Fibroblast of skin of right quadriceps (primary cell): ENCODE measurements around the gene SLC22A3.
A peak's percentile ranks its signal among the peaks of the same experiment; 100 is the strongest.
"Not testable (repeated sequence)": the region's sequence is repeated elsewhere in the genome, so short reads cannot be mapped to it uniquely, and the experiment has no call there.

Source experiments
- DNase-seq: peaks from one replicate; pipeline ENCODE4 v3.0.0-alpha.2; 2013

The SLC22A3 gene

DNA sequence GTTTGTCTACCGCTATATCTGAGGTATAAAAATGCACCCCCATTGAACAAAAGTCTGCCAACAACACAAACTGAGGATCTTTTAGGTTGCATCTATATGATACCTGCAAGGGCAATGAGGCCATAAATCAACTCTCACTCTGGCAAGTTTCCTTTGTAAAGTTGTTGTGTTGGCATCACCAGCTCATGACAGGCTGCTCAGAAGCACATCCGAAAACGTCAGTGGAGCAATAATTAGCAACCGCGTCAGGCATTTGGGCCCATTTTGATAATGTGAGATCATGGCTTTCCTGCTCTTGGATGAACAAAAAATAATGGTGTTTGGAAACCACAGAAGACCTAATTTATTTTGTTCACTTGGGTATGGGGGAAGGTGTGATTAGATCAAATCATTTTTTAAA is 12.0 kb upstream of the SLC22A3 start:
- no peak for DNase-seq

- DNase-seq, result peak; percentile 22
These were observed 10.9 kb upstream of the SLC22A3 start for GRCh38 chr6:160337301-160337700.

DNA sequence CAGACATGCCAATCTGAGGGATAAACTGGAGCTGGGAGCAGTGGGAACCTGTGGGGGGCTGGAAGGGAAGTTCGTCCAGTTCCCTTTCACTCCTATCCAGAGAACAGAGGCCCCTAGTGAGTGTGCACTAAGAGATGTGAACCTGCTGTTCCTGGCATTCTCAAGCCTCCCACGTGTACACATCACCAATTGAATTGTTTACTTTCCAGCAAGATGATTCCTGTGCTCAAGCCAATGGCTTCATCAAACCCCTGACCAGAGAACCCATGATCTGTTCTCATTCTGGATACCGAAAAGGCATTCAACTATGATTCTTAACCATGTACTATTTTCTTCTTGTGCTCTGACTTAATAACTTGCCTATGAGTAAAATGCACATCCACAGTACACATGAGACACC is 10.2 kb upstream of the SLC22A3 start:
- DNase-seq, result no peak

- no peak for DNase-seq
These were observed 5.0 kb upstream of the SLC22A3 start for GRCh38 chr6:160343144-160343543.

DNA sequence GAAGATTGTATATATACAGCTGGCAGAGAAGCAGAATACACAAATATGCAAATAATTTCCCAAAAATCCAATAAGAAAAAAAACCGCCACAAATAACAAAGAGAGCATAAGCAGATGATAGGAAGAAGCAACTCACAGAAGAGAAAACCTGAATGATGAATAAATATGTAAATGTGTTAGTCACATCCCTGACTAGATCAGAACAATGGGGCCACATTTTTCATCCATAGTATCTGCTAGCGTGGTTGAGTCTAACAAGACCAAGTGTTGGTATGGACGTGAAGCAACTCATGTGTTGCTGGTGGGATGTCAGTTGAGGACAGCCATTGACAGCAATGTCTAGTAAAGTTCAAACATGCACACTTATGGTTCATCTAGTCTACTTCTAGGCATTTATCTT is 3.9 kb upstream of the SLC22A3 start:
- DNase-seq, result no peak

DNA sequence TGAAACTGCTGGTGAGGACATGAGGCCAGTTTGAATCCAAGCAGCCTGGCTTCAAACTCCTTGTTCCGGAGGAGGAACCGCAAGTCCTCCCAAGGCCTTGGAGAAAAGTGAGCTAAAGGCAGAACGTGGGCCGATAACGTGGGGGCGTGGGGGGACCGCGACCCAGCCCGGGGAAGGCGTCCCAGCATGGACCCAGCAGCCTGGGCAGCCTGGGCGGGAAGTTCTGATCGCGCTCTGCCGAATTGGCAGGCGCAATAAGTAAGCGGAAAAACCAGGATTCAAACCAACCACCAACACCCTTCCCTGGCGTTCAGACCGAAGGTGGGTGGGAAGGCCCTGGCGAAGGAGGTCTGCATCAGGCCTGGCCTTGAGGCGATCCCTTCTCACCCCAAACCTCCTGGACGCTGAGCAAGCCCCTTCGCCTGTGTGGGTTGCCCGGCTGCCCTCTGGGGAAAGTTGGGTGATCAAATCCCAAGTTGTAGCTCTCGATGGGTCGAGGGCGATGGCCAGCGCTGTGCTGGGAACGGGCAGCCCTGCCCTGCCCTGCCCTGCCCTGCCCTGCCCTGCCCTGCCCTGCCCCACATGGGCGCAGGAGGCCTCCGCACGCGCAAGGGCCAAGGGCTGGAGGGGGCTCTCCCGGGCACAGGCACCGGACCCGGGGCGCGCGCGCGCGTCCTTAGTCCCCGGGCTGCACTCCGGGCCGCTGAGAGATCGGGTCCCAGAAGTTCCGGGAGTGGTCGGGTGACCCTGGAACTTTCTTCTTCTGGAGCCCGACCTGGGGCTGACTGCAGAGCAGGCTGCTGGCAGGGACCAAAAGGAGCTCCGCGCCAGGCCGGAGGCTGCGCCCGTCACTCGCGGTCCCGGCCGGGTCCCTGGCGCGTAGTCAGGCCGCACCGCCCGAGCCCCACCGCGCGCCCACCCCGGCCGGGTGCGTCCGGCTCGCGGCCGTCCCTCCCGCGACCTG is 637 bp upstream of the SLC22A3 start:
- DNase-seq, result no peak

- no peak for DNase-seq
These were observed 853 bp downstream of the SLC22A3 start for GRCh38 chr6:160349020-160349441.

DNA sequence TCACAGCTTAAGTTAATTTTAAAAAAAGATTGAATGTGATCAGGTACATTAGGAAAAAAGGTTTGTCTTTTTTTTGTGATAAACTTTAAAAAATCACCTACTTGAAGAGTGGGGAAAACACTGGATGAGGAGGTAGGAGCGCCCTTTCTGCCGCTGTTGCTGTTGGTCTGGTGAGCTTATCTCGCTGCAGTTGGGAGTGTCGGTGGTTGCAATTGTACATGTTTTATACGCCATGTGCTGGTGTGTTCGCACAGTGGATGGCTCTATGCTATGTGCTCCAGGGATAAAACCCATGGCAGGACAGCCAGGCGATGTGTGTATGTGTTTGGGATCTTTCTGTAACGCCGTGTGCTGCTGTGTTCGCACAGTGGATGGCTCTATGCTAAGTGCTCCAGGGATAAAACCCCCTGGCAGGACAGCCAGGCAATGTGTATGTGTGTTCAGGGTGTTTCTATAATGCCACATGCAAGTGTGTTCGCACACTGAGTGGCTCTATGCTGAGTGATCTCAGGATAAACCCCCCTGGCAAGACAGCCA is 1.7 kb downstream of the SLC22A3 start:
- no peak for DNase-seq

- no peak for DNase-seq
These were observed 5.8 kb downstream of the SLC22A3 start for GRCh38 chr6:160353950-160354496.

DNA sequence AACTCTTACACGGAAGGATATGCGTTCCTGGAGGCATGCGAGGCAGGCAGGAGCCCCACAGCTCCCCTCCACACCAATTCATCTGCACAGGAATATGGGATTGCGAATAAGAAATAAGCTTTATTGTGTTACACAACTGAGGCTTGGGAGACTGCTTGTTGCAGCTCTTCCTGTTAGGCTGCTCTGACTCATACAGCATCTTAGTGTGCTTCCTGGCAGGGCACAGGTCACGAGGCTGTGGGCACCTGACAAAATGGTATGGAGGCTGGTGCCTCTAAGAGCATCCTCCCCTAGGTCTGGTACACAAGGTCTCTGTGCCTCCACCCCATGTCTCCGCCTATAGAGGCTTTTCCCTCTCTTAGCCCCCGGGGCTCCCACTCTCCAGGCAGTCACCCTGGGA is 6.8 kb downstream of the SLC22A3 start:
- no peak for DNase-seq

DNA sequence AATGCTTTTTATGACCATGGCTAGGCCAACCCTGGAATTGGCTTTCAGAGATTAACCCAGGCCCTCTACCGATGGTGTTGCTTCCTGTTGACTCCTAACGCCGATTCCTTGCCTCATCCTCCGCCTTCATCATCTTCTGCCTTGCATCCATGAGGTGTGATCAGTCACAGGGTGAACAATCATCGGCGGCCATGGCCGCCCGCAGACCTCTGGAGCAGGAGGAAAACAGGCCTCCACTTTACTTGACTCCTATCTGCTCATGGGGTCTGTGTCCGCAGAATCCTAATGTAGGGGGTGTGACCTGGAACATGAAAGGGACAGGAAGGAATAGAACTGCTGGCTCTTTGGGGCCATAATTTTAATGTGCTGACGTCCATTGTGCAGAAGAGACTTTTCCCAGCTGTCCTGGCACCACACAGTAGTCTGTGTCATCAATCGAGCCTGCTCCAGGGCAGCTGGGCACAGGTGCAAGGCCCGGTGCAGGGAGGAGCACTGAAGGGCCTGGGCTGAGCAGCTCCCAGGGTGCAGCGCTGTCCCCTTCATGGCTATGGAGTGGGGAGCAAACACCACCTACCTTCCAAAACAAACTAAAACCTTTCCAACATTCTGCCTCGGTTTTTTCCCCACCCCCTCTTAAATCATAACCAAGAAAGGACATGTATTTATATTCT is 8.0 kb downstream of the SLC22A3 start:
- no peak for DNase-seq

DNA sequence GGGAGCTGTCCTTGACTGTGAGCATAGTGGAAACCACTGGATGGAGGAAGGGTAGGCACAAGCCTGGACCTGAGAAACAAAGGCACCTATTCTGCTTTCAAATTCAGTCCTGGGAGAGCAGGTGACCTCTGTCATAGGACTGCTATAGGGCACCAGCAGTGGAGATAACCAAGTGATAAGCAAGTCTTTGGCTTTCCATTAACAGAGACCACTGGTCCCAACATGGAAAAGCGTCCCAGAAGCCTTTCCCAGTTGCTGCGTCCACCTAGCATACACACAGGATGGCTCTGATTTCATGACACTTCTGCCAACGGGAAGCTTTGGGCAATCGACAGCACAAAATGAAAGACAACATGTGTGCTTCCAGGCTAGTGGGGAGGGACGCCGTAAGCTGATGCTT is 8.9 kb downstream of the SLC22A3 start:
- DNase-seq, result no peak

DNA sequence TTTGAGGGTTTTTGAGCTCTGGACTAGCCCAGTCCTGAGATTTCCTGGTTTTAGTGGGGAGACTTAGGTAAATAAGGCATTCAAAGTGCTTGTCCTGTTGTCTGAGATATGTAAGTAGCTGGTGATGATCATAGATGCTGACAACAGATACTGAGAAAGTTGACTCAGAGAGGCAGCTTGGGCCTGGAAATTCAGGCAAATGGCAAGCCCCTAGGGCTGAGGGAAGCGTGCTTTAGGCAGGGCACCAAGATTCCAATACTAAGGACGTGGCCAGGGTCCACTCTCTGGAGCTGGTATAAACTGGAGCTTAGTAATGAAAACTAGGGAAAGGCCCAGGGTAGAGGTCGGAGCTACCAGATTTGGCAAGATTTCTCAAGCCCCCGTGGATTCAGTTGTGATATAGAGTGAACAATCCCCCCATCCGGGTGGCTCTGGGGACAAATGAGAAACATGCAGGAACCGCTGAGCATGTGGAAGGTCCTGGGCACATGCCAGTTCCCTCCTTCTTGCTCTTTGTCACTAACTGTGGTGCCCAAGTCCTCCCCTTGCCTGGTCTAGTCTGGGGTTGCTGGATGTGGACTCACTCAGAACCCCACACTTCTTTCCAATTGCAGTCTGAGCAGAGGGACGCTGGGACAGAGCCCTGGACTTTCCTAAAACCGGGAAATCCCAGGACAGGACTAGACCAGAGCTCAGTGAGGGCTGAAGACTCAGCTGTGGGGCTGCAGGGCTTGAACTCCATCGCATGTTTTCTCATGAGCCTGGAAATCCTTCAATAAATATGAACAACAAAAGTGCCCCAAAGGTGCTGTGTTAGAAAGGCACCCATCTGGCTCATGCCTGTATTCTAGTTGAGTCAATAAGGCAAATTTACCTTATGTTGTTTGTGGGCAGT is 10.3 kb downstream of the SLC22A3 start:
- no peak for DNase-seq

- DNase-seq, result no peak
These were observed 12.8 kb downstream of the SLC22A3 start for GRCh38 chr6:160360955-160361354.

DNA sequence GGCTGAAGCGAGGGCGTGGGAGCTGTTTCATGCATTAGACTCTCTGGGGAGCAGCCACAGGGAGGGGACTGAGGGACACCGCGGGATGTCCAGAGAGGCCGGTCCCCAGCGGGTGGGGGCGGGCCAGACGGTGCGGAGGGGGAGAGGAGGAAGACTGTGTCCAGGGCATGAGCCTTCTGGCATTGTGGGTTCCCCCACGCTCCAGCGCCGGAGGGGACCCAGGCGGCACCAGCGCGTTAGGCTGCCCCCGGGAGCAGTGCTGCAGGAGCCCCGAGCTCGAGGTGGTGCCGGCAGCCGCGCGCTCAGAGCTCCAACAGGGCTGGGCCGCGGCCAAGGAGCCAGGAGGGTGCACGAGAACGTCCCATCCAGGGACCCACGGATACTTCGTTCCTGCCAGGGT is 14.4 kb downstream of the SLC22A3 start:
- DNase-seq, result no peak

DNA sequence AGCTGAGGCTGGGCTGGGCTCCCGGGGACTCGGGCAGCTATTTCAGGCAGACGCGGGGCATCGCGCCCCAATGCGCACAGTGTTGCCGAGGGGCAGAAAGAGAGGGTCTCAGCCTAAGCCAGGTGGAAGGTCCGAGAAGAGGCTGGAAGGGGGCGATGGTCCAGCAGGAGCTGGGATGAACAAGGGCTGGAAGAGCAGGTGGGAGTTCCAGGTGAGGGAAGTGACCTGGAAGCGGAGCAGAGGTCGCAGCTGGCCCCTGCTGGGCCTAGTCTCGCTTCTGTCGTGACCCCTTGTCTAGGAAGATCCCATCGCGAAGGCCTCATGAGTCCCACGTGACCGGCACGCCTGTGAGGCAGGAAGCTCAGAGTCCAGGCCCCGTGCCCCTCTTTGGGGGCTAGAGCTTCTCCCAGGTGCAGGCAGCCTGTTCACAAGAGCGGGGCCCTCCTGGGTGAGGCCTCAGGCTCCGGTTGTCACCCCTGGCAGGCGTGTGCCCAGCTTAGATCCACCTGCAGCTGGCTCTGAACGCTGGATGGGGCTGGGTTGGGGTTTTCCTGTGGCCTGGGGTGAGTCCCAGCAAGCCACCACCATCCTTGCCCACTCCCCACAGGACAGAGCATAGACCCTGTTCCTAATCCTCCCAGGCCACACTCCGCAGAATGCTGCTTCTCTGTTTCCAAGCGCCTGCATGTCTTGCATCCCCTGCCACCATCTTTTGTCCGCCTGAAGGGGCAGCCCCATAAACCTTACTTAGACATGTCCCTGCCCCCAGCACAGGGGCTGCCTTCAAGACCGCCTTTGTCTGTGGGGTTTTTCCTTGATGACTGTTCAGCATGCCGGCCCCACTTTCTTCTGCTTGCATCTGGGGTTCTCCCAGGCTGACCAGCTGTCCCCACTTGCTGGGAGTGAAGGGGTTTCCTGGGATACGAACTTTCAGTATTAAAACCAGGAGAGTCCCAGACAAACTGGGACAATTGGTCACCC is 15.1 kb downstream of the SLC22A3 start:
- DNase-seq, result no peak

GRCh38 chr6:160365117-160365516 is 16.9 kb downstream of the SLC22A3 start:
- no peak for DNase-seq

- DNase-seq, result no peak
These were observed 19.8 kb downstream of the SLC22A3 start for GRCh38 chr6:160367798-160368547.

DNA sequence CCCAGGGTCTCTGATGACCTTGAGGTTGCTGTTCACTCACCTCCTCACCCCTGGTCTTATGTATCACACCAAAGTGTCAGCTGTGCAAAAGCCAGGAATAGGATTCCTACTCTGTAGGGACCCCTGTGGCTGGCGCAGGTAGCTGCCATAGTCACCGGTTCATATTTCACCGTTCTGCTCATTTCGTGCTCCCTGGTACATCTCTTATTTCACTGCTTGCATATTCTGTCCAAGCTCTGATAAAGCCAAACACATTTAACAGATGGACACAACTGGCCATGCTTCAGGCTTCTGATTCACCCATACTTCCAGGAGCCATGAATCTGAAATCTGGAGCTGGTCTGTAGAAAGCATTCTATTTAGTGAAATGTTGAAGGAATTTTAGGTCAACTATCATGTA is 20.5 kb downstream of the SLC22A3 start:
- no peak for DNase-seq

DNA sequence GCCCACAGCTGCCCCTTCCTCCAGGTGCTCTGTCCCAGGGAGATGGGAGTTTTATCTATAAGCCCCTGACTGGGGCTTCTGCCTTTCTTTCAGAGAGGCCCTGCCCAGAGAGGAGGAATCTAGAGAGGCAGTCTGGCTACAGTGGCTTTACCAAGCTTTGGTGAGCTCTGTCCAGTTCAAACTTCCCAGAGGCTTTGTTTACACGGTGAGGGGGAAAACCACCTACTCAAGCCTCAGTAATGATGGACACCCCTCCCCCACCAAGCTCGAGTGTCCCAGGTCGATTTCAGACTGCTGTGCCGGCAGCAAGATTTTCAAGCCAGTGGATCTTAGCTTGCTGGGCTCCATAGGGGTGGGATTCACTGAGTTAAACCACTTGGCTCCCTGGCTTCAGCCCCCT is 25.4 kb downstream of the SLC22A3 start:
- DNase-seq, result not testable (repeated sequence)
